ENCODE measurements around the gene SPNS2. TPM values are rescaled to one million over a fixed set of nuclear protein-coding genes. Genes with fewer than 3 reads are reported as not detected.

The SPNS2 gene
- total RNA-seq, 1 experiment from 2014 or later = 1.6 TPM

DNA sequence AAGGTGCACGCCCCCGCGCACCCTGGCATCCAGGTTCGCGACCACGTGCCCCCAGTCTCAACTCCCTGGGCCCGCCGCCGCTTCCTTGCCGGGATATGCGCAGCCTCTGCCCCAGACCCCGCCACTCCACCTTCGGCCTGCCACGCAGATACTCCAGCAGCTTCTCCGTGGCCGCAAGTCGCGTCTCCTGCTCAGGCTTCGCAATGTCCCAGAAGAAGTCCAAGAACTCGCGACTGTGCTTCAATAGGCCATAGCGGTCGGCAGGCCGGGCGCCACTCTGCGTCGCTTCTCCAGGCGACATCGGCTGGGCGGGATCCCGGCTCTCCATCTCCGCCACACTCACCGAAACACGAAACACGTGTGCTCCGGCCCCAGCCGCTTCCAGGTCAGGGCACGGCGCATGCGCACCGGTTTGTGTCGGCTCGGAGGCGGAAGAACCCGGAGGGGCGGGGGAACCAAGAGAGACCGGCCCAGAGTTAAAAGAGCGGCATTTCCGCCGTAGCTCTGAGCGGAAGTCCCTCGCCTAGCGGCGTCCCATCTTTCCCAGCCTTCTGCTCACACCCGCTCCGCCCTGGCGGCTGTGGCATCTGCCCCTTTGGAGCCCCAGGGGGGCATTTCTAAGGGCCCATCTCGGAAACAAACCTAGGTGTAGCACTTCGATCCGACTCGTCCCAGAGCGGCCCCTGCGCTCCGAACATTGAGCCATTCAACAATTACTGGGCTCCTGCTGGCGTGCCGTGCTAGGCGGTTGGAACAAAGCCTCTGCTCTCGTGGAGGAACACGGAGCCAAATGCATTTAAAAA lies 56.5 kb downstream of the SPNS2 start, which contains the start of gene MYBBP1A:
TSS of gene MYBBP1A (minus strand) at position 388 of the 803 bp plus-strand sequence. CDS start at position 328, 60 bp downstream.
- ChIA-PET RAD21 (ENCODE audit: low non-redundant PET in 1 of 2, low total read pairs in 2 of 2, uncharacterized antibody in 2 of 2, unreplicated experiment in 2 of 2) (no interaction called here), CTCF (interaction anchor here (1.0 to 1.5 kb wide), 3 partner anchors 10 to 133 kb away, joined by 3 to 16 read pairs (median 4); no protein-coding TSS in a partner anchor), POLR2A (interaction anchor here (0.9 to 1.5 kb wide), 3 partner anchors 12 to 134 kb away, joined by 3 to 4 read pairs (median 3); no protein-coding TSS in a partner anchor)
- DNase-seq (ENCODE audit: low read depth, low spot score) = peak; percentile 86
- H3K36me3 ChIP-seq (ENCODE audit: control insufficient read depth in 1 of 2, insufficient read depth in 2 of 2, low read length in 2 of 2) = peaks cover 17 to 43% of the 10 kb centered on the region in 2 experiments
- no peaks in the 10 kb centered on the region for H4K20me1 ChIP-seq (ENCODE audit: insufficient read depth)
- H3K4me1 ChIP-seq (ENCODE audit: control insufficient read depth in 1 of 2, insufficient read depth in 2 of 2, low read length in 2 of 2) = peaks cover 6 to 23% of the 10 kb centered on the region in 2 experiments; a peak in 3 of 4 replicates
- no peaks in the 10 kb centered on the region for H3K9me3 ChIP-seq (ENCODE audit: control insufficient read depth in 1 of 2, insufficient read depth in 1 of 2, low read depth in 1 of 2, low read length in 2 of 2)
- peak; percentile 92 for ATAC-seq
- H3K27ac ChIP-seq (ENCODE audit: low read depth, low read length) = peak within 1 kb of the TSS; percentile 71
- BruUV-seq (replicated peaks) = TSS peak; percentile 63
- no peaks in the 10 kb centered on the region for H3K27me3 ChIP-seq (ENCODE audit: insufficient read depth, low read length)
- H3K4me3 ChIP-seq (replicated peaks in 1 of 2; ENCODE audit: low read depth in 1 of 2, low read length in 2 of 2) = peak within 1 kb of the TSS; percentile 99 to 100
- TF ChIP-seq POLR2AphosphoS5 (IDR thresholded peaks at IDR 0.05; ENCODE audit: low read depth, low read length) = peak; percentile 93
- TF ChIP-seq MAX (IDR thresholded peaks at IDR 0.05) = peak; percentile 99
- TF ChIP-seq, protein P1, sequence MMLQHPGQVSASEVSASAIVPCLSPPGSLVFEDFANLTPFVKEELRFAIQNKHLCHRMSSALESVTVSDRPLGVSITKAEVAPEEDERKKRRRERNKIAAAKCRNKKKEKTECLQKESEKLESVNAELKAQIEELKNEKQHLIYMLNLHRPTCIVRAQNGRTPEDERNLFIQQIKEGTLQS (IDR thresholded peaks at IDR 0.05) = no peak
- no peak for TF ChIP-seq SRF (IDR thresholded peaks at IDR 0.05; ENCODE audit: low read depth)
- peak; percentile 46; the same call in 1 of the 2 replicates for TF ChIP-seq ZFX (IDR thresholded peaks at IDR 0.05)
- peak; percentile 61 for TF ChIP-seq YY1 (IDR thresholded peaks at IDR 0.05; ENCODE audit: extremely low read depth, insufficient replicate concordance, low read depth, low read length)
- TF ChIP-seq, protein P2, sequence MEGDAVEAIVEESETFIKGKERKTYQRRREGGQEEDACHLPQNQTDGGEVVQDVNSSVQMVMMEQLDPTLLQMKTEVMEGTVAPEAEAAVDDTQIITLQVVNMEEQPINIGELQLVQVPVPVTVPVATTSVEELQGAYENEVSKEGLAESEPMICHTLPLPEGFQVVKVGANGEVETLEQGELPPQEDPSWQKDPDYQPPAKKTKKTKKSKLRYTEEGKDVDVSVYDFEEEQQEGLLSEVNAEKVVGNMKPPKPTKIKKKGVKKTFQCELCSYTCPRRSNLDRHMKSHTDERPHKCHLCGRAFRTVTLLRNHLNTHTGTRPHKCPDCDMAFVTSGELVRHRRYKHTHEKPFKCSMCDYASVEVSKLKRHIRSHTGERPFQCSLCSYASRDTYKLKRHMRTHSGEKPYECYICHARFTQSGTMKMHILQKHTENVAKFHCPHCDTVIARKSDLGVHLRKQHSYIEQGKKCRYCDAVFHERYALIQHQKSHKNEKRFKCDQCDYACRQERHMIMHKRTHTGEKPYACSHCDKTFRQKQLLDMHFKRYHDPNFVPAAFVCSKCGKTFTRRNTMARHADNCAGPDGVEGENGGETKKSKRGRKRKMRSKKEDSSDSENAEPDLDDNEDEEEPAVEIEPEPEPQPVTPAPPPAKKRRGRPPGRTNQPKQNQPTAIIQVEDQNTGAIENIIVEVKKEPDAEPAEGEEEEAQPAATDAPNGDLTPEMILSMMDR (IDR thresholded peaks at IDR 0.05 in 2 of 3, conservative IDR thresholded peaks at IDR 0.05 in 1 of 3; ENCODE audit: borderline replicate concordance in 1 of 3, insufficient read depth in 1 of 3, low read depth in 2 of 3, low read length in 2 of 3) = peak in 1 of 3 experiments; percentile 15; a peak in 1 of 6 replicates
- TF ChIP-seq SIN3A (IDR thresholded peaks at IDR 0.05; ENCODE audit: low read depth) = peak; percentile 97
- TF ChIP-seq POLR2A (IDR thresholded peaks at IDR 0.05; ENCODE audit: borderline replicate concordance, extremely low read depth, insufficient read depth, insufficient read length) = peak; percentile 91
- no peak; the same call in 1 of the 2 replicates for TF ChIP-seq ELF1 (IDR thresholded peaks at IDR 0.05; ENCODE audit: borderline replicate concordance, low read depth)
- TF ChIP-seq CEBPB (IDR thresholded peaks at IDR 0.05; ENCODE audit: low read depth) = no peak
- TF ChIP-seq TCF7L2 (IDR thresholded peaks at IDR 0.05; ENCODE audit: borderline replicate concordance, extremely low read depth, insufficient read depth, insufficient read length) = peak; percentile 79
- peak; percentile 70 for TF ChIP-seq EGR1 (IDR thresholded peaks at IDR 0.05; ENCODE audit: low read depth)
- peaks cover 54% of the 10 kb centered on the region for H3K79me2 ChIP-seq (ENCODE audit: insufficient read depth, low read length)
- H3K9ac ChIP-seq (ENCODE audit: low read length) = peak within 1 kb of the TSS; percentile 96
- H2AFZ ChIP-seq (ENCODE audit: low read depth, low read length, poor library complexity, severe bottlenecking) = no peak within 1 kb of the TSS
- no peaks in the 10 kb centered on the region for H3K9me2 ChIP-seq (ENCODE audit: insufficient read depth)
- intact Hi-C loops (cut with micrococcal nuclease) = no loop called here
- H3K4me2 ChIP-seq (ENCODE audit: low read length) = peak within 1 kb of the TSS; percentile 92

Data from HCT116 (cell line).